B cell (primary cell): ENCODE data around the gene PSAP. TPM values are rescaled to one million over a fixed set of nuclear protein-coding genes. Genes with fewer than 3 reads are reported as not detected.

Experiments
- ATAC-seq: fragments of 200-7000 bp; cut with Tn5 transposase; one replicate; pipeline ENCODE4 v1.10.0; 2021; ENCODE audit warnings: low read depth, mild to moderate bottlenecking, moderate number of reproducible peaks, moderate library complexity
- CTCF ChIA-PET: fragments of 350-600 bp; sonication (Branson Sonifier 250); formaldehyde crosslinking; loops from one replicate; lab custom pipeline; 2021; ENCODE audit warnings: antibody characterized with exemption, inconsistent platforms; lab: Charles Lee
- POLR2A ChIA-PET: fragments of 350-600 bp; sonication (Branson Sonifier 250); formaldehyde crosslinking; loops from one replicate; lab custom pipeline; 2021; ENCODE audit warnings: antibody characterized with exemption; lab: Charles Lee
- DNase-seq: peaks from one replicate; pipeline ENCODE4 v3.0.0; 2013
- H2AFZ ChIP-seq: 2 replicates; pipeline ENCODE4 v1.6.1; 2012; ENCODE audit warnings: mild to moderate bottlenecking, low read depth, low read length; ENCODE audit not compliant: insufficient read depth, poor library complexity, severe bottlenecking
- H3K27ac ChIP-seq, 2 donors: 1 replicate in 1 of 2; 2 replicates in 1 of 2; pipeline ENCODE4 v1.5.1; 2012 to 2013; ENCODE audit warnings: low read length in 2 of 2, mild to moderate bottlenecking in 2 of 2, moderate library complexity in 1 of 2
- H3K27me3 ChIP-seq, 4 experiments: fragments of 200-600 bp in 1 of 4; sonication (generic) in 1 of 4; replicated peaks in 1 of 4; 1 replicate in 2 of 4; 2 replicates in 2 of 4; pipeline versions ENCODE4 v1.6.1 to v1.7.0; 2013 to 2016; ENCODE audit warnings: low read length in 3 of 4, mild to moderate bottlenecking in 2 of 4, mixed read lengths in 1 of 4, moderate library complexity in 1 of 4; ENCODE audit not compliant: insufficient read depth in 4 of 4, control insufficient read depth in 3 of 4; ENCODE audit errors: control extremely low read depth in 1 of 4
- H3K36me3 ChIP-seq, 2 experiments: replicated peaks in 1 of 2; 1 replicate in 1 of 2; 2 replicates in 1 of 2; pipeline versions ENCODE4 v1.6.1 to v1.7.1; 2013; ENCODE audit warnings: low read length in 1 of 2; ENCODE audit not compliant: insufficient read depth in 2 of 2, control insufficient read depth in 1 of 2; ENCODE audit errors: control extremely low read depth in 1 of 2, extremely low read depth in 1 of 2
- H3K4me1 ChIP-seq, 2 donors: fragments of 200-600 bp in 1 of 2; sonication (generic) in 1 of 2; 1 replicate in 1 of 2; 2 replicates in 1 of 2; pipeline versions ENCODE4 v1.5.1 to v1.6.1; 2013 to 2017; ENCODE audit warnings: low read length in 2 of 2; ENCODE audit not compliant: control insufficient read depth in 2 of 2, insufficient read depth in 2 of 2
- H3K4me2 ChIP-seq: replicated peaks from 2 replicates; pipeline ENCODE3; 2012; ENCODE audit warnings: mild to moderate bottlenecking, low read depth, low read length; ENCODE audit not compliant: poor library complexity, severe bottlenecking
- H3K4me3 ChIP-seq, 5 experiments: fragments of 200-600 bp in 1 of 5; sonication (generic) in 1 of 5; 1 replicate in 3 of 5; 2 replicates in 2 of 5; pipeline versions ENCODE4 v1.5.1 to v1.7.0; 2011 to 2016; ENCODE audit warnings: low read length in 4 of 5, mild to moderate bottlenecking in 4 of 5, low read depth in 2 of 5, control low read depth in 1 of 5, moderate library complexity in 1 of 5; ENCODE audit not compliant: insufficient read depth in 1 of 5; ENCODE audit errors: control extremely low read depth in 1 of 5, extremely low read depth in 1 of 5
- H3K79me2 ChIP-seq: fragments of 200-600 bp; sonication (generic); one replicate; pipeline ENCODE4 v1.6.0; 2016; ENCODE audit warnings: low read length; ENCODE audit not compliant: control insufficient read depth, insufficient read depth
- H3K9ac ChIP-seq: fragments of 200-600 bp; sonication (generic); 2 replicates; pipeline ENCODE4 v1.6.1; 2017; ENCODE audit warnings: mild to moderate bottlenecking, low read length, moderate library complexity
- H3K9me3 ChIP-seq, 3 donors: one replicate each; pipeline versions ENCODE4 v1.6.1 to v1.7.1; 2013; ENCODE audit warnings: low read length in 2 of 3; ENCODE audit not compliant: control insufficient read depth in 2 of 3, insufficient read depth in 1 of 3; ENCODE audit errors: control extremely low read depth in 1 of 3
- H4K20me1 ChIP-seq: 2 replicates; pipeline ENCODE4 v1.6.0; 2012; ENCODE audit warnings: mild to moderate bottlenecking, low read length; ENCODE audit not compliant: insufficient read depth, control insufficient read depth, poor library complexity, severe bottlenecking
- H3K27ac Mint-ChIP-seq: one replicate; pipeline ENCODE4 v1.8.0; 2021; ENCODE audit warnings: mixed read lengths
- H3K27me3 Mint-ChIP-seq: one replicate; pipeline ENCODE4 v1.8.0; 2021; ENCODE audit warnings: mixed read lengths
- H3K4me1 Mint-ChIP-seq: one replicate; pipeline ENCODE4 v1.8.0; 2021; ENCODE audit warnings: mixed read lengths
- H3K4me3 Mint-ChIP-seq: one replicate; pipeline ENCODE4 v1.8.0; 2021; ENCODE audit warnings: mixed read lengths
- H3K9me3 Mint-ChIP-seq: one replicate; pipeline ENCODE4 v1.8.0; 2022; ENCODE audit warnings: mixed read lengths; ENCODE audit not compliant: insufficient read depth
- CTCF ChIP-seq: fragments of 200-600 bp; IDR thresholded peaks from one replicate; pipeline ENCODE4 v1.8.0; 2022; ENCODE audit warnings: antibody characterized with exemption, mild to moderate bottlenecking
- EZH2 ChIP-seq: IDR thresholded peaks from 2 replicates; pipeline ENCODE4 v1.6.1; 2012; ENCODE audit warnings: borderline replicate concordance, low read depth, mild to moderate bottlenecking, moderate library complexity, low read length; ENCODE audit not compliant: insufficient read depth, poor library complexity, severe bottlenecking
- WGBS: methylation state at CpG from one replicate; pipeline ENCODE4 v1.1.5; 2013; ENCODE audit warnings: missing lambda C conversion rate; ENCODE audit not compliant: insufficient coverage; 5-methylcytosine and 5-hydroxymethylcytosine counted together
- intact Hi-C: fragments of 100-400 bp; cut with micrococcal nuclease; formaldehyde crosslinking; loops from one replicate; pipeline ENCODE4 v1.10.0; 2022
- polyA plus RNA-seq: library from polyadenylated mRNA; depleted of rRNA; stranded (reverse); fragments of >200 nt; gene quantifications from 2 replicates; pipeline ENCODE4 v1.2.3, GENCODE V29; 2012
- total RNA-seq, 2 donors: library from RNA; stranded (reverse); fragments of 120-200 nt in 1 of 2; gene quantifications; 1 replicate in 1 of 2; 2 replicates in 1 of 2; pipeline versions ENCODE4 v1.2.3 to v1.2.4, GENCODE V29; 2013 to 2022

The PSAP gene
- total and polyA plus RNA-seq, 2 donors (not counting 1 experiment from before 2014, with no cell fraction given), result 206 to 509 TPM

GRCh38 chr10:71868192-71868697, 17.2 kb upstream of the PSAP start:
- POLR2A ChIA-PET, result no interaction called here
- Histone ChIP-seq H4K20me1 (no peaks in the 10 kb centered on the region), H2AFZ (no peak overlapping the region), H3K79me2 (no peaks in the 10 kb centered on the region), H3K9ac (no peak overlapping the region), H3K9me3 (no peaks in the 10 kb centered on the region), H3K4me3 (no peak overlapping the region), H3K4me1 (peaks cover 5 to 25% of the 10 kb centered on the region in 2 donors), H3K36me3 (no peaks in the 10 kb centered on the region), H3K27ac (no peak overlapping the region), H3K27me3 (no peaks in the 10 kb centered on the region), H3K4me2 (no peak overlapping the region)
- Mint-ChIP-seq H3K9me3 (no peaks in the 10 kb centered on the region), H3K27me3 (no peaks in the 10 kb centered on the region), H3K27ac (peak overlapping the region; percentile 71), H3K4me3 (peak overlapping the region; percentile 12), H3K4me1 (peaks cover 14% of the 10 kb centered on the region)
- no peak for TF ChIP-seq CTCF
- no peak for TF ChIP-seq EZH2
- ATAC-seq (peak; percentile 50), DNase-seq (peak; percentile 29)
- intact Hi-C loops, result no loop called here
- WGBS, result 0% methylated on average over 1 of the region's 5 CpGs
- CTCF ChIA-PET, result interaction anchor here (0.6 to 0.7 kb wide), 2 partner anchors 28 to 59 kb away, joined by 3 to 4 read pairs; no protein-coding TSS in a partner anchor

- TF ChIP-seq CTCF (no peak), EZH2 (no peak)
- H3K4me1 ChIP-seq, result peaks cover 10 to 13% of the 10 kb centered on the region in 2 donors
- no peaks in the 10 kb centered on the region for H3K9me3 ChIP-seq
- H3K79me2 ChIP-seq, result no peaks in the 10 kb centered on the region
- intact Hi-C loops, result no loop called here
- no peak overlapping the region for H3K27ac ChIP-seq
- no peaks in the 10 kb centered on the region for H3K27me3 ChIP-seq
- no peak overlapping the region for H3K4me2 ChIP-seq
- H3K4me3 ChIP-seq, result no peak overlapping the region
- no peaks in the 10 kb centered on the region for H3K27me3 Mint-ChIP-seq
- H4K20me1 ChIP-seq, result no peaks in the 10 kb centered on the region
- POLR2A ChIA-PET, result interaction anchor here (0.7 kb wide), 1 partner anchor 16 kb away, joined by 3 read pairs; no protein-coding TSS in a partner anchor
- H2AFZ ChIP-seq, result no peak overlapping the region
- H3K4me1 Mint-ChIP-seq, result peaks cover 13% of the 10 kb centered on the region
- no peak overlapping the region for H3K4me3 Mint-ChIP-seq
- CTCF ChIA-PET, result interaction anchor here (0.5 kb wide), 1 partner anchor 32 kb away, joined by 4 read pairs; no protein-coding TSS in a partner anchor
- no peaks in the 10 kb centered on the region for H3K36me3 ChIP-seq
- no peak overlapping the region for H3K9ac ChIP-seq
- WGBS, result 80% methylated on average over 5 of the region's 7 CpGs
- ATAC-seq (no peak), DNase-seq (no peak)
- H3K9me3 Mint-ChIP-seq, result no peaks in the 10 kb centered on the region
- H3K27ac Mint-ChIP-seq, result no peak overlapping the region
Observed at GRCh38 chr10:71865561-71866041, 14.6 kb upstream of the PSAP start.
